BLaER1 (cell line): ENCODE results near the gene ESPN.
"Not testable (repeated sequence)": the region's sequence is repeated elsewhere in the genome, so short reads cannot be mapped to it uniquely, and the experiment has no call there.

Experiments
- H3K27ac ChIP-seq: shearing (Covaris generic); formaldehyde crosslinking; 2 replicates; pipeline ENCODE4 v1.8.1; 2022
- H3K27me3 ChIP-seq: shearing (Covaris generic); formaldehyde crosslinking; 2 replicates; pipeline ENCODE4 v1.8.1; 2022
- H3K36me3 ChIP-seq: shearing (Covaris generic); formaldehyde crosslinking; 2 replicates; pipeline ENCODE4 v1.8.1; 2022
- H3K4me1 ChIP-seq: shearing (Covaris generic); formaldehyde crosslinking; 2 replicates; pipeline ENCODE4 v1.8.1; 2022
- H3K4me2 ChIP-seq: shearing (Covaris generic); formaldehyde crosslinking; 2 replicates; pipeline ENCODE4 v1.8.1; 2022
- H3K4me3 ChIP-seq: shearing (Covaris generic); formaldehyde crosslinking; 2 replicates; pipeline ENCODE4 v1.8.1; 2022
- H3K9ac ChIP-seq: shearing (Covaris generic); formaldehyde crosslinking; 2 replicates; pipeline ENCODE4 v1.8.1; 2022
- H3K9me3 ChIP-seq: shearing (Covaris generic); formaldehyde crosslinking; 2 replicates; pipeline ENCODE4 v1.8.1; 2022
- H4K20me1 ChIP-seq: shearing (Covaris generic); formaldehyde crosslinking; 2 replicates; pipeline ENCODE4 v1.8.1; 2022
- Cebpa-rat ChIP-seq: shearing (Covaris generic); IDR thresholded peaks from 2 replicates; pipeline ENCODE4 v1.8.1; 2022

ESPN gene

GRCh38 chr1:6426972-6427350 lies 2.4 kb downstream of the ESPN start:
- no peaks in the 10 kb centered on the region for H3K9me3 ChIP-seq
- peaks cover 55% of the 10 kb centered on the region for H3K4me1 ChIP-seq
- no peak overlapping the region for H3K4me3 ChIP-seq
- H3K36me3 ChIP-seq: no peaks in the 10 kb centered on the region
- peaks cover 61% of the 10 kb centered on the region for H3K27me3 ChIP-seq
- H3K27ac ChIP-seq: no peak overlapping the region
- H3K9ac ChIP-seq: no peak overlapping the region
- no peak for TF ChIP-seq Cebpa-rat
- peaks cover 28% of the 10 kb centered on the region for H4K20me1 ChIP-seq
- peak overlapping the region; percentile 92 for H3K4me2 ChIP-seq

GRCh38 chr1:6427441-6428390 lies 3.1 kb downstream of the ESPN start:
- no peak for TF ChIP-seq Cebpa-rat
- H3K27me3 ChIP-seq: peaks cover 54% of the 10 kb centered on the region
- H3K36me3 ChIP-seq: no peaks in the 10 kb centered on the region
- H3K4me1 ChIP-seq: peaks cover 50% of the 10 kb centered on the region
- no peak overlapping the region for H3K9ac ChIP-seq
- H4K20me1 ChIP-seq: peaks cover 28% of the 10 kb centered on the region
- H3K27ac ChIP-seq: no peak overlapping the region
- peak overlapping the region; percentile 92 for H3K4me2 ChIP-seq
- H3K9me3 ChIP-seq: no peaks in the 10 kb centered on the region
- no peak overlapping the region for H3K4me3 ChIP-seq

DNA sequence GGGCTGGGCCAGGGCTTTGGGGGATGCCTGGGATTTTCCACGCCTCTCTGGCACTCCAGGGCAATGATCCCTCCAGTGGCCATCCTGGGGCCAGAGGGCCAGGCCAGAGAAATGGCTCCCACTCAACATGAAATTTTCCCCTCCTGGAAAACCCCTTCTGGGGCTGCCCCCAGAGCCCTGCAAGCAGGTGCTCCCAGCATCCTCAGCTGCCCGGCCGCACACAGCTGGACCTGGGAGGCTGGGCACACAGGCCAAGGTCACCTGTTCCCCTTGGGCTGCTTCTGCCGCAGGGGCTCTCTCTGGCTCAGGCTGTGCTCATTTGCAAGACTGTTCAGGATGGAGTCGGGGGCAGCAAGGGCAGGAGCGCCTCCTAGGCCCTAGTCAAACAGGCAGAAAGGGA lies 3.9 kb downstream of the ESPN start:
- not testable (repeated sequence) for H3K36me3 ChIP-seq, H3K4me3 ChIP-seq, H3K9ac ChIP-seq, H3K27ac ChIP-seq, H3K9me3 ChIP-seq, H3K4me2 ChIP-seq
- Histone ChIP-seq H3K4me1 (peaks cover 44% of the 10 kb centered on the region), H3K27me3 (peaks cover 46% of the 10 kb centered on the region), H4K20me1 (peaks cover 28% of the 10 kb centered on the region)

- H3K9me3 ChIP-seq, H3K27ac ChIP-seq, H3K36me3 ChIP-seq, H3K9ac ChIP-seq, H3K4me2 ChIP-seq, H3K4me3 ChIP-seq: not testable (repeated sequence)
- H3K4me1 ChIP-seq: peaks cover 45% of the 10 kb centered on the region
- H3K27me3 ChIP-seq: peaks cover 32% of the 10 kb centered on the region
- H4K20me1 ChIP-seq: peaks cover 22% of the 10 kb centered on the region
Measured at GRCh38 chr1:6429660-6430411, 5.3 kb downstream of the ESPN start.

DNA sequence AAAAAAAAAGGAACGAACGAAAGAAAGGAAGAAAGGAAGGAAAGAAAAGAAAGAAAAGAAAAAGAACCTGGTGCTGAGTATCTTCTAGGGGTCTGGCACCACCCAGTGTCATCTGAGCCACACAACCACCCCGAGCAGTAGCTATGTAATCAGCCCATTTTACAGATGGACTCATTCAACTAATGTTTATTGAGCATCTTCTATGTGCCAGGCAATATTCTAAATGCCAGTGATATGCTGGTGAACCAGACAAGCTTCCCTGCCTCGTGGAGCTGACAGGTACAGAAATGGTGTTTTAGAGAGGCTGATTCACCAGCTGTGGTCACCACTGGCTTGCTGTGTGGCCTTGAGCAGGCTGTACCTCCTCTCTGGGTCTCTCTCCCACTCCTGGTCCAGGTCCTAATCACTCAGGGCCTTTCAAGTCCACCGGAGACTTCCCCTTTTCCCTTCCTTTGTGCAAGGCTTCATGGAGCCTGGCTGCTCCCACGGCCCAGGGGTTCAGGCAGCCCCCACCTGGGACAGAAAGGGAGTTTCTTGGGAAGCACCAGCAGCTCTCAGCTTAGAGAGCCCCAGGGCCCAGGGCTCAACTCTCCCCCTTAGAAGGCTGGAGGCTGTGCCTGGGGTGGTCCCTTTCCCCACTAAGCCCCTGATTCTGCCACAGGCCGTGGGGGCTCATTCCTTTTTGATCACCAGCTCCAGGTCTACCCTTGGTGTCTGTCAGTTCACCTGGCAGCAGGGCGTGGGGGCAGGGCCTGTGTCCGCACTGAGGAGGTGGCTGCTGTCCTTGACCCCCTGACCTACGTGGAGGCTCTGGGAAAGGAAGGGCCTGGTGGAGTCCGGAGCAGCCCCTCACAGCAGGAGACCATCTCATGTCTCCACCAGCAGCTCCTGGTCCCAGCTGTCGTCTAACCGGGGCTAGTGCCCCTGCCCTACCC lies 7.3 kb downstream of the ESPN start:
- not testable (repeated sequence) for H3K9ac ChIP-seq, H4K20me1 ChIP-seq, H3K4me2 ChIP-seq, H3K9me3 ChIP-seq, H3K36me3 ChIP-seq, H3K27ac ChIP-seq, H3K4me3 ChIP-seq
- Histone ChIP-seq H3K27me3 (peaks cover 12% of the 10 kb centered on the region; the same call in 1 of the 2 replicates), H3K4me1 (peaks cover 28% of the 10 kb centered on the region)

- Histone ChIP-seq H3K4me3 (no peak overlapping the region), H4K20me1 (no peaks in the 10 kb centered on the region), H3K27ac (no peak overlapping the region), H3K27me3 (0 out of 2 replicates have a peak, but pooled peaks cover 3% of the 10 kb centered on the region), H3K4me2 (peak overlapping the region; percentile 48), H3K9me3 (no peaks in the 10 kb centered on the region), H3K36me3 (no peaks in the 10 kb centered on the region), H3K4me1 (peaks cover 41% of the 10 kb centered on the region), H3K9ac (no peak overlapping the region)
- TF ChIP-seq Cebpa-rat: no peak
Measured at GRCh38 chr1:6434186-6434585, 9.6 kb downstream of the ESPN start.

DNA sequence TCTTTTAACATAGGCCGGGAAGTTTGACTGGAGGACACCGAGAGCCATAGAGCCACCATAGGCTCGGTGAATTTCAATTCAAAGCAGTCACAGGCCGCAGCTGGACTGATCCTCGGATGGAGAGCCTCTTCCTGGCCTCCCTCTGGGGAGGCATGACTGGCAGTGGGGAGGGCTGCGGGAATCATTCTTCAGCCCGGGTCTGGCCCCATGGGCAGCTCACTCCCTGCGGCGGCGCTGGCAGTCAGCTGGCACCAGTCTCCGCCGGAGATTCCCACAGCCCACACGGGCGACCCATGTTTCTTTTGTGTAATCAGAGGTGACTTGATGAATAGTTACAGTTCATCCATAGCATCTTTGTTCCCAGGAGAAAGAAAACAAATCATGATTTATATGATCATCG lies 10.6 kb downstream of the ESPN start:
- Histone ChIP-seq H3K4me3 (no peak overlapping the region), H3K36me3 (no peaks in the 10 kb centered on the region), H3K27me3 (0 out of 2 replicates have a peak, but pooled peaks cover 3% of the 10 kb centered on the region), H3K4me1 (peaks cover 51% of the 10 kb centered on the region), H3K9ac (no peak overlapping the region), H4K20me1 (no peaks in the 10 kb centered on the region), H3K4me2 (no peak overlapping the region), H3K27ac (no peak overlapping the region), H3K9me3 (no peaks in the 10 kb centered on the region)
- no peak for TF ChIP-seq Cebpa-rat

- Histone ChIP-seq H3K4me1 (peaks cover 51% of the 10 kb centered on the region), H4K20me1 (no peaks in the 10 kb centered on the region), H3K27ac (no peak overlapping the region), H3K27me3 (peaks cover under 1% of the 10 kb centered on the region; the same call in 1 of the 2 replicates), H3K9ac (no peak overlapping the region), H3K36me3 (no peaks in the 10 kb centered on the region), H3K4me3 (no peak overlapping the region), H3K4me2 (no peak overlapping the region), H3K9me3 (no peaks in the 10 kb centered on the region)
- TF ChIP-seq Cebpa-rat: no peak
Measured at GRCh38 chr1:6435547-6435946, 11.0 kb downstream of the ESPN start.

GRCh38 chr1:6436277-6436676 lies 11.7 kb downstream of the ESPN start:
- H3K36me3 ChIP-seq, H3K4me2 ChIP-seq, H3K9ac ChIP-seq, H3K4me3 ChIP-seq, H3K9me3 ChIP-seq, H3K27me3 ChIP-seq, H3K27ac ChIP-seq, H4K20me1 ChIP-seq: not testable (repeated sequence)
- peaks cover 51% of the 10 kb centered on the region for H3K4me1 ChIP-seq

DNA sequence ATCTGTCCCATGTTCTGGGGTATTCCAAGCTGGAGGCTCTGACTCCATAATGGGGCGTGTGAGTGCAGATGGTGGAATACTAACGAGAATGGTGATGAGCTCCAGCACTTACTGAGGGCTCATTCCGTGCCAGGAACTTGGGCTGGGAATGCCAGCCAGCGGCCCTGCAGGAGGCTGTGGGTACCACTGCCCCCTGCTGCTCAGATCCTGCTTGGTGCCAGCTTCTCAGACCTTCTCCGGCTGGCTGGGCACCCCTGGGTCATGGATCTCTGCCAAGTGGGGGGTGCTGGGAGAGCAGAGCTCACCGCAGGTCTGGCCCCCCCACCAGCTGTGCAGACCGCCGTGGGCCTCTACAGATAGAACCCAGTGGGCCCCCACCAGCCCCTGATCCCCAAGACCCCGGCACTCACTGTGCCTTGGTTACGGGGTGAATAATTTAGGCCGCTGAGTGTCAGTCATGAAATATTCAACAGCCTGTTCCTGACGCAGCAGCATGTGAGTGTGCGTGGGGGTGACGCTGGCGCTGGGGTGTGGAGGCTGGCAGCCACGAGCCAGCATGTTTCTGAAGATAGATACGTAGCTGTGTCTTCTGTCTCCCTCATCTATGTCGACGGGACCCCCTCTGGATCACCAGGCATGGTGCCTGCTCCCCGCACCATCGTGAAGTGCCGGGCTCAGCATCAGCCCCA lies 12.6 kb downstream of the ESPN start:
- not testable (repeated sequence) for H3K4me2 ChIP-seq, H3K9me3 ChIP-seq, H3K4me3 ChIP-seq, H4K20me1 ChIP-seq, H3K27ac ChIP-seq, H3K36me3 ChIP-seq, H3K9ac ChIP-seq
- peaks cover 17% of the 10 kb centered on the region for H3K27me3 ChIP-seq
- H3K4me1 ChIP-seq: peaks cover 51% of the 10 kb centered on the region
